Hepatocyte (in vitro differentiated cells): ENCODE results near the gene MAS1.

Experiments
- EZH2 ChIP-seq: fragments of 200-600 bp; sonication (generic); IDR thresholded peaks from 2 replicates; pipeline ENCODE4 v1.6.1; 2016; ENCODE audit warnings: antibody characterized with exemption, mild to moderate bottlenecking, borderline replicate concordance
- EZH2phosphoT487 ChIP-seq: fragments of 200-600 bp; sonication (generic); IDR thresholded peaks from one replicate; pipeline ENCODE4 v1.6.1; 2018; ENCODE audit warnings: antibody characterized with exemption, mild to moderate bottlenecking, low read depth, moderate library complexity; ENCODE audit not compliant: unreplicated experiment, severe bottlenecking
- TF ChIP-seq, protein P1 (sequence below): fragments of 200-600 bp; sonication (generic); IDR thresholded peaks from 2 replicates; pipeline ENCODE4 v1.5.1; 2016; ENCODE audit warnings: antibody characterized with exemption, mild to moderate bottlenecking; ENCODE audit not compliant: poor library complexity

DNA sequence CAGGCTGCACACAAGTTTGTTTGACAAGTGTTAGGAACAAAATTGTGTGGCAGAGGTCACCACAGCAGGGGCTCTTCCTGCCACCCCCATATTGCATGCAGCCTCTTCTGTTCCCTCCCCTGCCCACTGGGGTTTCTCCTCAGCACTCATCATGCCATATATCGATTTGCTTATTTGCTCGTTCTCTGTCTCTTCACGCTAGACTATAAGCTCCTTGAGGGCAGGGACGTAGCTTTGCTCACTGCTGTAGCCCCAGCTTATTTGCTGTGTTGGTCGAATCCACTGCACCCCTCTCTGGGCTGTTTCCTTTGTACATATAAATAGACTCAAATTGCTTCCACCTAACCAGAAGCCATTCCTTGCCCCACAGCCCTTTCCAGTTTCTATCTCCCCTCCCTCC lies 19.6 kb downstream of the MAS1 start:
- TF ChIP-seq, protein P1, sequence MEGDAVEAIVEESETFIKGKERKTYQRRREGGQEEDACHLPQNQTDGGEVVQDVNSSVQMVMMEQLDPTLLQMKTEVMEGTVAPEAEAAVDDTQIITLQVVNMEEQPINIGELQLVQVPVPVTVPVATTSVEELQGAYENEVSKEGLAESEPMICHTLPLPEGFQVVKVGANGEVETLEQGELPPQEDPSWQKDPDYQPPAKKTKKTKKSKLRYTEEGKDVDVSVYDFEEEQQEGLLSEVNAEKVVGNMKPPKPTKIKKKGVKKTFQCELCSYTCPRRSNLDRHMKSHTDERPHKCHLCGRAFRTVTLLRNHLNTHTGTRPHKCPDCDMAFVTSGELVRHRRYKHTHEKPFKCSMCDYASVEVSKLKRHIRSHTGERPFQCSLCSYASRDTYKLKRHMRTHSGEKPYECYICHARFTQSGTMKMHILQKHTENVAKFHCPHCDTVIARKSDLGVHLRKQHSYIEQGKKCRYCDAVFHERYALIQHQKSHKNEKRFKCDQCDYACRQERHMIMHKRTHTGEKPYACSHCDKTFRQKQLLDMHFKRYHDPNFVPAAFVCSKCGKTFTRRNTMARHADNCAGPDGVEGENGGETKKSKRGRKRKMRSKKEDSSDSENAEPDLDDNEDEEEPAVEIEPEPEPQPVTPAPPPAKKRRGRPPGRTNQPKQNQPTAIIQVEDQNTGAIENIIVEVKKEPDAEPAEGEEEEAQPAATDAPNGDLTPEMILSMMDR = no peak
- no peak for TF ChIP-seq EZH2
- no peak for TF ChIP-seq EZH2phosphoT487
